LNCAP (cell line): Measurements from ENCODE around the gene TRIB2.

Source experiments
- TF ChIP-seq, protein P1 (sequence below): fragments of 450-650 bp; IDR thresholded peaks from 2 replicates; pipeline ENCODE4 v1.5.1; 2017; ENCODE audit warnings: mild to moderate bottlenecking

Gene TRIB2

DNA sequence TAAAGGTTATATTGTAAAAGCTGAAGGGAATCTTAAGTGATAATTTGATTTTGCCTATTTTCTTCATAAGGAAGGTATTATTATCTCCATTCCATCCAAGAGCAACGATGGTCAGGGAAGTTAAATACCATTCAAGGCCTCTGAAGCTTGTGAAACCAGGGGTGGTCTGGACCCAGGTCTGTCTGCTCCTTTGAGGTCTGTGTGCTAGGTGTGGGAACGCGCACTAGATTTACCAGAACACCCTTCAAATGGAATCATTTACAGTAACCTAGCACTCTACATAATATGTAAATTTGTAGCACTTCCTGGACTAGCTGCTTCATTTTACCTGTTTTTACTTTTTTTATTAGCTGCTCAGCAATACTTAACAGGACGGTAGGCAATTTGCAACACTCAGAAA is 6.4 kb upstream of the TRIB2 start:
- TF ChIP-seq, protein P1, sequence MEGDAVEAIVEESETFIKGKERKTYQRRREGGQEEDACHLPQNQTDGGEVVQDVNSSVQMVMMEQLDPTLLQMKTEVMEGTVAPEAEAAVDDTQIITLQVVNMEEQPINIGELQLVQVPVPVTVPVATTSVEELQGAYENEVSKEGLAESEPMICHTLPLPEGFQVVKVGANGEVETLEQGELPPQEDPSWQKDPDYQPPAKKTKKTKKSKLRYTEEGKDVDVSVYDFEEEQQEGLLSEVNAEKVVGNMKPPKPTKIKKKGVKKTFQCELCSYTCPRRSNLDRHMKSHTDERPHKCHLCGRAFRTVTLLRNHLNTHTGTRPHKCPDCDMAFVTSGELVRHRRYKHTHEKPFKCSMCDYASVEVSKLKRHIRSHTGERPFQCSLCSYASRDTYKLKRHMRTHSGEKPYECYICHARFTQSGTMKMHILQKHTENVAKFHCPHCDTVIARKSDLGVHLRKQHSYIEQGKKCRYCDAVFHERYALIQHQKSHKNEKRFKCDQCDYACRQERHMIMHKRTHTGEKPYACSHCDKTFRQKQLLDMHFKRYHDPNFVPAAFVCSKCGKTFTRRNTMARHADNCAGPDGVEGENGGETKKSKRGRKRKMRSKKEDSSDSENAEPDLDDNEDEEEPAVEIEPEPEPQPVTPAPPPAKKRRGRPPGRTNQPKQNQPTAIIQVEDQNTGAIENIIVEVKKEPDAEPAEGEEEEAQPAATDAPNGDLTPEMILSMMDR = no peak

DNA sequence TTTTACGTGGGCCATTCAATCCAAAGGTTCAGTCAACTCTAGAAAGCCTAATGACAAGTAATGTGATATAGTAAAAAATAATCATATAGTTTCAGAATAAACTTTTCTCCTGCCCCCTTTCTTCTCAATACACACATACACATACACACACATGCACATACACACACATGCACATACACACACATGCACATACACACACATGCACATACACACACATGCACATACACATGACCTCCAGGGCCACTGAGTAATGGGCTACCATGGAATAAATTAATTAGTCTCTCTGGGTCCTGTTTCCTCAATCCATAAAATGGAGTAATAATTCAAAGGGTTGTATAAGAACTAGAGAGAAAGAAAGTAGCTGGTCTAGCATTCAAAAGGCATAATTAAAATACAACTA is 5.4 kb upstream of the TRIB2 start:
- TF ChIP-seq, protein P1 = no peak

DNA sequence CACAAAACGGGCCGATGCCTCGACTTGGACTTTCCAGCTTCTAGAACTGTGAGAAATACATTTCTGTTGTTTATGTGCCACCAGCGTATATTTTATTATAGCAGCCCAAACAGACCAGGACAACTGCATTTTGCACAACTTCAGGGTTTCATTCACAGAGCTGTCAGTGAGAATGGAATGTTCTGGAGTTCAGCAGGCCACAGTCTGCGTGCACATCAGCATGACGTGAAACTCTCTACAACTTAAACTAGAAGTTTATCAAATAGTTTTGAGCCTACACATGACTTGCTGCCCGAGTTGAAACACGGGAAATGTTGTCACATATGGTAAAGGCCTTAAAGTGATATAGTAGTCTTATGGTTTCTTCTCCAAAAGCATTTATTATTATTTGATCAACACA is 3.9 kb upstream of the TRIB2 start:
- TF ChIP-seq, protein P1 = no peak

DNA sequence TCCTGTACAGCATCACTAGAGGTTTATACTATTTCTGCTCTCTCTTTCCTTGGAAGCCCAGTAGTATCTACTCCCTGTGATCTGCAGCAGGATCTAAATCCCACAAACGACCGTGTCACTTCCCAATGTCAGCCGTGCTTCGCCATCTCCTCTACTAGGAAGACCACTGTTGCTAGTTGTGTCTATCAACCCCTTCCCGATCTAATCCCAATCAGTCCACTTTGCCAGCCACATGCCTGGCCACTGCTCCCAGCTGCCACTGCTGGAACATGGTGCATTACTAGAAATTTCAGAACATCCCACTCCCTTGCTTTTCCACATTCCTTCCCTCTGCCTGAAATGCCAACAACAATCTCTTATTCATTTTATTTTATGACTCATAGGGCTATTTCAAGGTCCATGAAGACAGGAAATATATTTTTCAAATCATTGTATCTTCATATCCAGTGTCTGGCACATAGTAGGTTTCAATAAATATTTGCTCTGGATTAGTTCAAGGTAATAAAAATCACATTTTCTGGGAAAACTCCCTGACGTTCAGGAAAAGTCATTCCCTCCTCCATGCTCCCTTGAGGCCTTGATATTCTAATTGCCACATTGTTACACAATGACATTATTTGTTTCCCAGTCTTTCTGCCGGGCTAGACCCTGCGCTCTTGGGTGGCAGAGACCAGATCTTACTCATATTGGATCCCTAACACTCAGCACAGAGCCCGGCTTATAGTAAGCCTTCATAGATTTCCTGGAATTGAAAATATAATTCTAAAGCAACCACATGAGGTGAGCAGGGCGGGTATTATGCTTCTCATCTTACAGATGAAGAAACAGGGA is 2.1 kb upstream of the TRIB2 start:
- TF ChIP-seq, protein P1 = no peak

DNA sequence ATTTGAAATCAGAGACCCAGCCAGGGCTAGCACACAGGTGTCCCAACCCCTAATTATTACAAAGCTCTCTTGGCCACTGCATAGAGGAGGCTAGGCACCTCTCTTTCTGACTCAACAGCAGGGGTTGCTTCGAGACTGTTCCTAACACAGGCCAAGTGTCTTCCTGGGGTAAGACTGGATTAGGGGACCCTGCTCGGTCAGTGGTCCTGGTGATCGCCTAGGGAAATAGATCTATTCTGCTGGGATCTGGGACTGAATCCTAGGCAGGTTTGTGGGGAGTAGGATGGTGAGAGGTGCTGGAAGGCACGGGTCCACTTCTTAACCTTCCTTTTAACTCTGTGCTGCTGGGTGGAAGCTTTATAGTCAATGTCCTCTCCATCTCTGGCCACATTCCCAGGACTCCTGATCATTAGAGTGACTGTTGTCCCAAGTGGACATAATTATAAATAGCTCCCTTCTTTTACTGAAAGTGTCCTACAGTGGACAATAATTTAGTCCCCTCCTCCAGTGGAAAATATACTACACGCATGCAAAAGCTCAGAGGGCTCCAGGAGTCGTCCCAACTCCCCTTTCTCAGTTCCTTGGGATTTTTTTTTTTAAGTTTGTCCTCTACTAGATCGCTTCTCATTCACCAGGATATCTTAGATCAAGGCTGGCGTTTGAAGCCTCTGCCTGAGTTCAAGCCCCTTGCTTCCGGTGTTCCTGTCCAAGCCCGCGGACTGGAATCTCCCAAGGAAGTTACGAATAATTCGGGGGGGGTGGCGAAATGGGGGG is 1.3 kb upstream of the TRIB2 start:
- TF ChIP-seq, protein P1 = no peak

DNA sequence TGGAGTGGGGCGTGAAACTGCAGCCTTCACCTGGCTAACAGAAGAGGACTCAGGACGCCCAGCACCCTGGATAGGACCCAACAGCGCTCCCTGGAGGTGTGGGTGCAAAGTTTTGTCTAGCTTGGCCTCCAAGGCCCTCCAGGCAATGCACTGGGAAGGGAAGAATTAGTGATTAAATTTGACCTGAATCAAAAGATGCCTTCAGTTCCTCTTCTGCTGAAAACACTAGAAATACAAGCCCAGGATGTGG is 779 bp upstream of the TRIB2 start:
- TF ChIP-seq, protein P1 = peak; percentile 13; the same call in 1 of the 2 replicates

DNA sequence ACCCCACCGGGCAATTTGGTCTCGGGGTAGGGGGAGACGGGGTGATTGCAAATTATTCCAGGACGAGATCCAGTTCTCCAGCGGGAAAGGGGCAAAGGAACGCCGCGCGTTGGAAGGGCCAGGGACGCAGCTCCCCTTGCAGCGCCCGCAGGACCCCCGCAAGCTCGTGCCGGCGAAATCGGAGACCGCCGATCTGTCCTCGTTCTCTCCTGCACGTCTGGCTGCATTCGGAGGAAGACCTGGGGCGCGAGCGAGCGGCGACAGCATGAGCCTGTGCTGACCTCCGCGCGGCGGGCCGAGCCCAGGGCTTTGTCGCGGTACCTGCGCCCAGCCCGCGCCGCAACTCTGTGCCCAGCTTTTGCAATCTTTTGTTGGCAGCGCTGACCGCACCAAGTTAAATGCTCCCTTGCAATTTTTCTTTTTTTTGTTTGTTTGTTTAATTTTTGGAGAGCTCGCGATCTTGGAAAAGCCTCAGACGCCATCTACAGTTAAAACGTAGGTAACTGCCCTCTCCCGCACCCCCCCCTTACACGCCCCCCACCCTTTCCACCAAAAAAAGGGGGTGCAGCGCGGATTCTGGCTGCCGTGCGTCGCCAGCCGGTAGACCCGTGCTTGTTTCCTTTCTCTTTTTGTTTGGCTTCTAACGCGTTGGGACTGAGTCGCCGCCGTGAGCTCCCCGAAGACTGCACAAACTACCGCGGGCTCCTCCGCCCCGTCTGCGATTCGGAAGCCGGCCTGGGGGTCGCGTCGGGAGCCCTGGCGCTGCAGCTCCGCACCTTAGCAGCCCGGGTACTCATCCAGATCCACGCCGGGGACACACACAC is 667 bp downstream of the TRIB2 start:
- TF ChIP-seq, protein P1 = peak; percentile 40
